Measurements from ENCODE around the gene ISM2. TPM values are rescaled to one million over a fixed set of nuclear protein-coding genes. Genes with fewer than 3 reads are reported as not detected.

The ISM2 gene
- total RNA-seq, 2 donors from 2014 or later, result 1.3 to 1.6 TPM

DNA sequence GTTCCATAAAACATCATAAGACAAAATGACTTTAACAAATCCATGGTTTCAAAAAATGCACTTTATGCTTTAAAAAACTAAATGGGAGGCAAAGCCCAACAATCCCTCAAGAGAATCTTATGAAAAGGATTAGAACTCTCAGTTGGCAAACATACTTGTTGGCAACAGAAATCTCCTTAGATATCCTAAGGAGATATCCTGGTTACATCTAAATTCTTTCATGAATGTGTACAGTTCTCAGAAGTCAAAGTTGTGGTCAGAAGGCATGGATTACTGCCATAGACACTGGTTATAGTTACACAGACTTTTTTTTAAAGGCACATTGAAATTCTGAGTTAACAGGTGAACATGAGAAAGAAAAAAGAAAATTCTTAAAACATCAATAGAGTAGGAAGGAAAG lies 17.5 kb upstream of the ISM2 start:
- Mint-ChIP-seq H3K27ac (no peak overlapping the region), H3K9me3 (no peaks in the 10 kb centered on the region)
- DNase-seq, result no peak

GRCh38 chr14:77511486-77512162 lies 13.0 kb upstream of the ISM2 start:
- no peaks in the 10 kb centered on the region for H3K27me3 ChIP-seq (ENCODE audit: control insufficient read depth, insufficient read depth, low read length, poor library complexity, severe bottlenecking)
- no peaks in the 10 kb centered on the region for H3K27me3 Mint-ChIP-seq (ENCODE audit: insufficient read depth)
- H3K9ac ChIP-seq (ENCODE audit: extremely low read depth, low read length, poor library complexity, severe bottlenecking), result no peak overlapping the region
- no peaks in the 10 kb centered on the region for H3K4me1 ChIP-seq (ENCODE audit: control insufficient read depth, insufficient read depth, low read length)
- H3K4me3 ChIP-seq (ENCODE audit: low read length), result no peak overlapping the region
- peaks cover 31% of the 10 kb centered on the region for H3K36me3 ChIP-seq (ENCODE audit: control insufficient read depth, insufficient read depth, low read length)
- no peak overlapping the region for H3K27ac Mint-ChIP-seq
- peaks cover 48% of the 10 kb centered on the region for H3K36me3 Mint-ChIP-seq (ENCODE audit: low read depth)
- H3K4me3 Mint-ChIP-seq, result no peak overlapping the region
- H3K27ac ChIP-seq (ENCODE audit: low read depth, low read length), result no peak overlapping the region
- H3K9me3 ChIP-seq (ENCODE audit: control insufficient read depth, low read length), result no peaks in the 10 kb centered on the region
- TF ChIP-seq CTCF (conservative IDR thresholded peaks at IDR 0.05), result no peak
- H3K9me3 Mint-ChIP-seq, result no peaks in the 10 kb centered on the region
- H3K4me1 Mint-ChIP-seq, result no peaks in the 10 kb centered on the region
- DNase-seq, result no peak
- WGBS, 2 experiments (ENCODE audit: insufficient coverage in 1 of 2, insufficient read length in 1 of 2), result 92 to 94% methylated on average over 7 to 8 of the region's 8 CpGs

More for the DNA sequence above, 17.5 kb upstream of the ISM2 start:
- Histone ChIP-seq H3K36me3 (ENCODE audit: control insufficient read depth, insufficient read depth, low read length) (peaks cover 58% of the 10 kb centered on the region), H3K4me3 (ENCODE audit: low read length) (no peak overlapping the region), H3K27ac (ENCODE audit: low read depth, low read length) (no peak overlapping the region), H3K4me1 (ENCODE audit: control insufficient read depth, insufficient read depth, low read length) (no peaks in the 10 kb centered on the region), H3K27me3 (ENCODE audit: control insufficient read depth, insufficient read depth, low read length, poor library complexity, severe bottlenecking) (no peaks in the 10 kb centered on the region), H3K9me3 (ENCODE audit: control insufficient read depth, low read length) (no peaks in the 10 kb centered on the region), H3K9ac (ENCODE audit: extremely low read depth, low read length, poor library complexity, severe bottlenecking) (no peak overlapping the region)
- H3K36me3 Mint-ChIP-seq (ENCODE audit: low read depth), result peaks cover 64% of the 10 kb centered on the region
- H3K4me1 Mint-ChIP-seq, result no peaks in the 10 kb centered on the region
- no peaks in the 10 kb centered on the region for H3K27me3 Mint-ChIP-seq (ENCODE audit: insufficient read depth)
- H3K4me3 Mint-ChIP-seq, result no peak overlapping the region
- no peak for TF ChIP-seq CTCF (conservative IDR thresholded peaks at IDR 0.05)

DNA sequence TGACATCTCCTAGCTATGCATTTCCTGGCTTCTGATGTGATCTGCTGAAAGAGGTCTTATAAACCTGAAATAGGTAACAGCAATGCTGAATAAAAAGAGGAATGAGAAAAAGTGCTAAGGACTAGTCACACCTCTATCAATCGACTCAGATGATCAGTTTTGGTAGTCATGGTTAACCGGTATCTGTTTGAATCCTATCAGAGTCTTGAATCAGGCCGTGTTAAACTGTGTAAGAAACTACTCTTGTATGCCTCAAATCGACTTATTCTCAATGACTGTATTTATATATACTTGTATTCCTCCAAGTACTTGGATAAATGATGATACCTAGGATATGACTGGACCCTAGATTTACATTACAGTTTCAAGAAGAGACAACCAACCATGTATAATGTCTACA lies 10.8 kb upstream of the ISM2 start:
- Mint-ChIP-seq H3K9me3 (no peaks in the 10 kb centered on the region), H3K36me3 (ENCODE audit: low read depth) (peaks cover 34% of the 10 kb centered on the region), H3K27me3 (ENCODE audit: insufficient read depth) (no peaks in the 10 kb centered on the region), H3K4me1 (no peaks in the 10 kb centered on the region), H3K4me3 (no peak overlapping the region), H3K27ac (no peak overlapping the region)
- H3K36me3 ChIP-seq (ENCODE audit: control insufficient read depth, insufficient read depth, low read length), result peaks cover 21% of the 10 kb centered on the region
- no peak for DNase-seq
- no peak overlapping the region for H3K27ac ChIP-seq (ENCODE audit: low read depth, low read length)
- H3K27me3 ChIP-seq (ENCODE audit: control insufficient read depth, insufficient read depth, low read length, poor library complexity, severe bottlenecking), result no peaks in the 10 kb centered on the region
- H3K9me3 ChIP-seq (ENCODE audit: control insufficient read depth, low read length), result no peaks in the 10 kb centered on the region
- no peak overlapping the region for H3K4me3 ChIP-seq (ENCODE audit: low read length)
- H3K4me1 ChIP-seq (ENCODE audit: control insufficient read depth, insufficient read depth, low read length), result no peaks in the 10 kb centered on the region
- WGBS, 2 experiments (ENCODE audit: insufficient coverage in 1 of 2, insufficient read length in 1 of 2), result 89 to 100% methylated on average over 2 to 4 of the region's 4 CpGs
- TF ChIP-seq CTCF (conservative IDR thresholded peaks at IDR 0.05), result no peak
- H3K9ac ChIP-seq (ENCODE audit: extremely low read depth, low read length, poor library complexity, severe bottlenecking), result no peak overlapping the region
